GM18907 (cell line): ENCODE results near the gene CYSLTR2.
A peak's percentile ranks its signal among the peaks of the same experiment; 100 is the strongest.

ENCODE experiments used
- ATAC-seq: cut with Tn5 transposase; IDR thresholded peaks from one replicate; pipeline ENCODE4 v1.9.1; 2021; ENCODE audit warnings: mild to moderate bottlenecking, moderate library complexity; ENCODE audit not compliant: unreplicated experiment

CYSLTR2 gene, protein sequence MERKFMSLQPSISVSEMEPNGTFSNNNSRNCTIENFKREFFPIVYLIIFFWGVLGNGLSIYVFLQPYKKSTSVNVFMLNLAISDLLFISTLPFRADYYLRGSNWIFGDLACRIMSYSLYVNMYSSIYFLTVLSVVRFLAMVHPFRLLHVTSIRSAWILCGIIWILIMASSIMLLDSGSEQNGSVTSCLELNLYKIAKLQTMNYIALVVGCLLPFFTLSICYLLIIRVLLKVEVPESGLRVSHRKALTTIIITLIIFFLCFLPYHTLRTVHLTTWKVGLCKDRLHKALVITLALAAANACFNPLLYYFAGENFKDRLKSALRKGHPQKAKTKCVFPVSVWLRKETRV

DNA sequence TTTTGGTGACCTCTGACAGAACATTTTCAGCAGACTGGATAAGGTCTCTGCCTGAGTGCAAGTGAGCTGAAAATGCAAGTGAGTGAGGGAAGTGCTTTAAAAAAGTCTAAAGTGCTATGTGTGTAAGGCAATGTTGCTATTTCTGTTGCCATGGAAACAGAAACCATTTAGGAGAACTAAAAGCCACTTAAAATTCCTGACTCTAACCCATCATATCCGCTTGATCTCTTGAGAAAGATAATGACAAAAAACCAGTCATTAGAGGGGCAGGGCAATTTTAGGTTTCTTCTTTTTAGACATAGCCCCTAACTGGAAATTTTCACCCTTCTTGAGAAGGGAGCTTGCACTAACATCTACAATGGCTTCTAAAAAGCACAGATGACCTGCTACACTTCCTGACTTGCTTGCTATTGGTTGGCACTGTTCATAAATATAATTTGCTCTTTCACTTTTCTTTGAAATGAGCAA, at the start of gene CYSLTR2:
TSS of gene CYSLTR2 (plus strand) at position 458 of the 468 bp plus-strand sequence. CDS start 52,889 bp downstream, outside the sequence.
- ATAC-seq: peak; percentile 48

DNA sequence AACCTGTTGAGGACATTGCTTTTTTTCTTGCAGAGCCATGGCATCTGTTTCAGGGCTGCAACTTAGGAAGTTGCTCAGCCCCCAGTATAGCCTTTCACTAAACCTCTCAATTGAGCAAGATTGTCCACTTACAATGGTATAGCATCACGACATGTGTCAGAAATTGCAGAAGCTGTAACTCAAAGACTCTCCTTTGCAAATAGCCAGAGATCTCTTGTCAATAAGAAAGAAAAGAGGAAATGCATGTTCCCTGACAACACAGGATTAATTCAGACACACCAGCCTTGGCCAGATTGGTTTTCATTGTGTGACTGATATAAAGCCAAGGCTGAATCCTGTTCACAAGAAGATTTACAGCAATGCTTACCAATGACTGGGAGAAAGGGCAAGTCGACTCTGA, 38.7 kb upstream of the CYSLTR2 start:
- ATAC-seq: no peak

DNA sequence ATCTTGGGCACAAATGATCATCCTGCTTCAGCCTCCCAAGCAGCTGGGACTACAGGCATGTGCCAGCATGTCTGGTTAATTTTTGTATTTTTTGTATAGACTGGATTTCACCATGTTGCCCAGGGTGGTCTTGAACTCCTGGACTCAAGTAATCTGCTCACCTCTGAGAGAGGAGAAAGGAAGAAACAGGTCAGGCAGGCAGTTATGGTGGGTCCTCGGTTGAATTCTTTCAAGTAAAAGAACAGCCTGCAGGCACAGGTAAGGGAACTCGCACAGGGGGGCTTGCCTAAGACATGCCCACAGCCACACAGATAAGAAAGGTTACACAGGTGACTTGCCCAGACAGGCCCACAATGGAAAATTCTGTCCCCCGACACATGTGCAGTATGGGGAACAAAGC, 34.8 kb upstream of the CYSLTR2 start:
- no peak for ATAC-seq

DNA sequence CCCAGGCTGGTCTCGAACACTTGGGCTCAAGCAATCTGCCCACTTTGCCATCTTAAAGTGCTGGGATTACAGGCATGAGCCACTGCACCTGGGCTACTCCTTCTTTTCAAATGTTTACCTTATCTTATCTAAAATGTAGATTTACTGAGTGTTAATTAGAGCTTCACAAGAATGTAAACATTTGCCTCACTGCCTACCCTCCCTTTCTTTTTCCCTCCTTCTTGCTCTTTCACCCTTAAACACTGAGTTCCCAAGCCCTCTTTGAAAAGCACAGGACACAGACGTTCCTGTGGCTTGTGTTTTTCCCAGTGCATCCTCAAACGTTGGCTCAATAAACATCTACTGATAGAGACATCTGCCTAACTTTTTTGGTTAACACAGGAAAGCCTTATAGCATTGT, 32.7 kb upstream of the CYSLTR2 start:
- no peak for ATAC-seq

DNA sequence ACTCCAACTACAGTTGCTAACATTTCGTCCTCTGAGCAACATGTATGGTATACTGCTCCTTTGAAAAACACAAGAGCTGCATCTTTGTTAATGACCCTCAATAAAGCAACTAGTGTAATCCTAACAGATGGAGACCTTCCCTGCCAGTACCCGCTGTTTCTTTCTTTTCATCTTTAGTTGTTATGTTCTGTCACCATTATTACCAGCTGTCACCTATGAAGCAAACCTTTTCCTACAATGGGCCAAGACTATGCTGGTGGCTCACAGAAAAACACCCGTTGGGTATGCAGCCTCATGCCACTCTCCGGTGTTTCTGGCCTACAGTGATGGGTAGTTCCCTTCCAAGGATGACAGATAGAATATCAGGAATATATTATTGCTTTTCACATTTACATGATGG, 29.7 kb upstream of the CYSLTR2 start:
- ATAC-seq: no peak

DNA sequence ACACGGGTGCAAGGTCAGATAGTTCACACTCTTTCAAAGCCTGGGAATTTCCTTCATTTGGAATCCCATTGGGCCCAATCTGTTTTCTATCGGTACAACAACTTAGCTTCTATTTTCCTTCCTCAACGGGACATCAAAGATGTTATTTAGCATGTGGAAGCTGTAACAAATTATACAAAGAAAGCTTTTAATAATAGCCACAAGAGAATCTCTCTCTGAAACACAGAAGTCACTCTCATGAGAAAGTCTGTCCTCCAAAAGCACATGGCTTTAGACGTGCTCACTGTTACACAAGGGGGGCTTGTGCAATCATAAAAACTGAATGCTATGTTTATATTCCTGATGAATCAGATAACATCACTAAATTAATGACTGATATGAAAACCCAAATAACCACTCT, 28.9 kb upstream of the CYSLTR2 start:
- no peak for ATAC-seq

DNA sequence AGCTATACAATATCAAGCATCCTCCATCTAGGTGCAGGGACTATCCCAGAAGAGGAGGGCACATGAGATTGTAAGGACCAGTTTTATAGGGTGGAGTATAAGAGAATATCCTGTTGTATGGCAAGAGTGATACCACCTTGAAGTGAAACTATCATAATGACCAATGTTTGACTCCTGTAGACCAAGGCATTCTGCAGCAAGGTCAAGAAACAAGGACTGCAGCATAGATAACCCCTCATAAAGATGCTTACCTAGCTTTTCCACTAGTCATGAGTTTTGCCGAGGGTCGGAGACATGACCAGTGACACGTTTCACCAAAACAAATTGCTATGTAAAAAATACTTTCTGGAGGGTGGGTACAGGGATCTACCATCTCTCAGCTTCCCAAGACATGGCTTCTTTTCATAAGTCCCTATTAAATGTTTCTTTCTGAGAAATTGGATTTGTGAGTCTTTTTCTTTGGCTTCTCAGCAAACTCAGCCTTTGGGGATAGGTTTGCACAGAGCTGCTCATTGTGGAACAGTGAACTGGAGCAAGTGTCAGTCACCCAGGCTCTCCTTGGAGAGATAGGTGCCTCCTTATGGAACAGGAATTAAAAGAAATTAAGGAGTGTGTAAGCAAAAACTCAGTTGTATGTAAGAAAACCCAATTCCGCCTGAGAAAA, 28.2 kb upstream of the CYSLTR2 start:
- no peak for ATAC-seq

DNA sequence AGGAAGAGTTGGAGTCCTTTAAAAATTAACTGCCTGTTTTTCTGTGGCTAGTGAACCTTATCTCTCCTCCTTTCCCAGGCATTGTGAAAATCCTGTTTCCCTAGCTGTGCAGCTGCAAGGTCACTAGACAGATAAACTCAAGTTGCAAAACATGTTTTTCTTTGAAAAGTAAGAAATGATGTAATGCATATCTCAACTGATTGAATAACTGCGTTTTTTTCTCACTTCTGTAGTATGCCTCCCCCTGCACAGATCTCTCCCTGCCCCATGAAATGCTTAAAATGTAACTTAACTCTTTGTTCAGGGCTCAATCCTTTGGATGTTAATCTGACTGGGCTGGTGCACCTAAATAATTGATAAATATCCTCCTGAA, 27.7 kb upstream of the CYSLTR2 start:
- no peak for ATAC-seq

DNA sequence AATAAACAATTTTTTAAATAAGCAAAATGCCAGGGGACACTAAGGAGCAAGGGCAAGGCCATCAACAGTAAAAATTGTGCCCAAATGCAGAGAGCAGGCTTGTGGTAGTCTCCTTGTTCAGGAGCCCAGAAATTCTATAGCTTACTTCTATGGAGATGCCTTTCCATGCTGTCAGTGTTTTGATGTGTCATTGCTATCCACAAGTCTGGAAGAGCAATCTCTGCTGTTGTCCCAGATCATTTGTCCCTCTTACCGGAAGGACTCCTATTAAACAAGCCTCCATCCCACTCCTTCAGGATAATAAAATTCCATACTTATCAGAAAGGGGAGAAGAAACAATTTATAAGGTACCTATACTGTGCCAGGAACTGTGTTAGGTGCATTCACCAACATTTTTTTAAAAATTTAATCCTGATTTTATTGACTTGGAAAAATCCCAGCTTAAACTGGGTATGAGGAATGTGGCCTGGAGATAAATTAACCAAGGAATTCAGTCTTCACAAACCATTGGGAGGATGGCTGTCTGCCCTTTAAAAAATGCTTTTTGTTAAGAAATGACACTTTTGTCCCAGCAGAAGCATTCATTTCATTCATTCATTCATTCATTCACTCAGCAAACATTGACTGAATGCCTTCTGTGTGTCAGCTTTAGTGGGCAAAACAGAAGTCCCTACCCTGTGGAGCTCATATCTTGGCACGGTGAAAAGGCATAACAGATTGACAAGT, 26.8 kb upstream of the CYSLTR2 start:
- ATAC-seq: no peak

DNA sequence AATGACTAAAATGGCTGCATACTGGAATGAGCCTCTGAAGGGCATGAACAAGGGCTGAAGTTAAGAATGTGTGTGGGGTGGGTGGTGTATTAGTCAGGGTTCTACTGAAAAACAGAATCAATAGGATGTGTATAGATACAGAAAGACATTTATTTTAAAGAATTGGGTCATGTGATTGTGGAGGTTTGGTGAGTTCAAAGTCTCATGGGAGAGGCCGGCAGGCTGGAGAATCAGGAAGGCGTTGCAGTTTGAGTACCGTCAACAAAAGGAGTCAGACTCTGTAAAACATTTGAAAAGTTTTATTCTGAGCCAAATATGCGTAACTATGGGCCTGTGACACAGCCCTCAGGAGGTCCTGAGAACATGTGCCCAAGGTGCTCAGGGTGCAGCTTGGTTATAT, 24.5 kb upstream of the CYSLTR2 start:
- no peak for ATAC-seq

DNA sequence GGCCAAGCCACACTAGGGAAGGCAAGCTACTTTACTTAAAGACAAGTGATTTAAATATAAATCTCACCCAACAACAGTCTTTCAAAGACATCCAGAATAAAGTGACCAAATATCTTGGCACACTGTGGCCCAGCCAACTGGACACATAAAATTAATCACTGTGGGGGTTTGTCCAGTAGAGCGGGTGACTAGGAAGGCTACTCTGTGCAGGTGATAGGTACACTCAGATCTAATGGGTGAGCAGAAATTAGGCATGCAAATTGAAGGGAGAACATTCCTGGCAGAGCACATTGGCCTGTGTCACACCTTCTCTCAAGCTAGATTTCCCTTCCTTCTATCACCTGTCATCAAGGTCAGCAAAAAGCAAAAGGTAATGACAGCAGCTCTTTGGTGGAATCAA, 23.4 kb upstream of the CYSLTR2 start:
- ATAC-seq: no peak

DNA sequence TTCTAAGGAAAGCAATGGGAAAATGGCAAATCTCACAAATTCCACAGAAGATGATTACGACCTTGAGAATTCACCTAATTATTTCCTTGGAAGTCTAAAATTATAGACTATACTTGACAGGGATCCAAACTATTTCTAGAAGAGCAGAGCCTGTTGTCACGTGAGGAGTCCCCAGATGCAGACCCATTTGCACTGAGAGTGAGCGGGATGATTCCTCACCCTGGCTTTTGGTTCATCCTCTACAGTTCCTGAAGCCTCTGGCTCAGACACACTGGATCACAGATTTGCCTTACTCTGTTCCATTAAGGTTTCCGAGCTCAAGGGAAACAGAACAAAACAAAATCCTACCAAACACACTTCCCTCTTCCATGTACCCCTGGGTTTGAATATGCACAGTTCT, 23.0 kb upstream of the CYSLTR2 start:
- no peak for ATAC-seq

DNA sequence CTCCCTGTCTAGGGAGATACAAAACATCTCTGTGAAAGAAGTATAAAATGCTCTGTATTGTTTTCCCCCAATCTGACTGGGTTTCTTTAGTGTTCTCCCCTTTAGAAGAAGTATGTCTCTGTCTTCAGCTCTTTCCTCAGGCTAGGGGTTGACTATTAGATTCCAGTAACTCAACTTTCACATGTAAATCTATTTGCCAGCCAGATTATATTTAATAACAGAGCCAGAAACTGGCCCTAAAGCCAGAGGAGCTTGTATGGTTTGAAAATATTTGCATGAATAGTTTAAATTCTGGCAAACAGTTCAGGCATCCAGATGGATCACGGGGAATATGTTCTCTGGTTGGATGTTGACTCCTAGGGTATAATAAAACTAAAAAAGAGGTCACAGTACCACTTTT, 22.3 kb upstream of the CYSLTR2 start:
- no peak for ATAC-seq

DNA sequence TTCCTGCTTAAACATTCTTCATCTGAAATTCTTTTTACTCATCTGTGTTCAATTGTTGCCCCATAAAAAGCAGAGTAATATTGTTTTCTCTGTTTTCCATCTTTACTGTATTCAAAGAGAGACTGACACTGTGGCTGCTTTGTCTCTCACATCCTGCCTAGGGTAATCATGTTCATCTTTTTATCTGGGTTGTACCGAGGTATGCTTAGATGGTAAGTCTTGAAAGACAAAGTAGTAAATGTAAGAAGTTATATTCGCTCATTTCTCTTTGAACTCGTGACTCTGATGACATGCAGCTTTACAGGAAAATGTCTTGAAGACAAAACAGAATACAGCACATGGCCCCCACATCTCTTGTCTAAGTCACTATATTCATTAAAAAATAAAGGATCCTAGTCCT, 20.0 kb upstream of the CYSLTR2 start:
- ATAC-seq: no peak

DNA sequence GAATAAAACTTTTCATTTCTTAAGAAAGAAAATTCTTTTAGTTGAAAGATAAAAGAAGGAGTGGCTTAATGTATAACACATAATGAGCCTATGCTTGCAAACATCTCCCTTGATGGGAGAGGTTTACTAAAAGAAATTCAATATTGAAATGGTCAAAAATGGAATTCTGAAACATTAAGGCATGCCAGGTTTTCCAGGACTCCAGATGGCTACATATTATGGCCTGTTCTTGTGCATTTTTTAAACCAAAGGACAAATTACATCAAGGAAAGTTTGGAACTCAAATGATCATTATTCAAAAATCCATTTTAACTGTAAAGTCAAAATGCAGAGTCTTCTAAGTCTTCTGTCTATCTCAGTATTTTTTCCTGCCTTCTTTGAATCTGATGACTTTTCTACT, 19.1 kb upstream of the CYSLTR2 start:
- no peak for ATAC-seq

DNA sequence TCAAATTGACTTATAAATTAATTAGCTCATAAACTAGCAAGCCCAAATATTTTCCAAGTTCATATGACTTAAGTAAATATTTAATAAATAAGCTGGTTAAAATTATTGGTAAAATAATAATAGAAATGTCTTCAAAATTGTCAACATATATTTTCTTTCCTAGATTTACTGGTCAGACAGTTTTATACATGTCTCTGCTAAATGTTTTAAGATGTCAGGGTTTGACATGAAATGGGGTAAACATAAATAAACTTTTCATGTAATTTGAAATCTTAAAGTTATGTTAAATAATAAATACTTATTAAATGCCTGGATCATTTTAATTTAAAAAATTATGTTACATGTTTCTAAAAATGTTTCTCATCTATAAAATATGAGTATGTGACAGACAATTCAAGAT, 18.3 kb upstream of the CYSLTR2 start:
- ATAC-seq: no peak

DNA sequence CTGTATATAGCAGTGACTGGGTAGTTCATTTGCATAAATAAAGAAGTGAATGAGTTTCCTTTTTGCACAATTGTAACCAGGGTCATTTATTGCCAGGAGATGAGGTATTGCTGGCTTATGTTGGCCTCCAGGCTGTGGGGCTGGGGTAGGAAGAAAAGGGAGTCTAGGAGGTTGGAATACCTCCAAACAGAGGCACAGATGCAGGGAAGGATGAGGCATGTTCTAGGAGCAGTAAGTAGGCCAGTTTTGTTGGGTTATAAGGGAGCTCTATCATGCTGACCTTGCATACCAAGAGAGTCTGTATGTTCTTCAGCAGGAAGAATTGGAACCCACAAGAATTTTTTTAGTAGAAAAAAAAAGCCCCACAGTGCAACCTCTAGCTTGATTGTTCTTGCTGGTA, 17.2 kb upstream of the CYSLTR2 start:
- no peak for ATAC-seq

DNA sequence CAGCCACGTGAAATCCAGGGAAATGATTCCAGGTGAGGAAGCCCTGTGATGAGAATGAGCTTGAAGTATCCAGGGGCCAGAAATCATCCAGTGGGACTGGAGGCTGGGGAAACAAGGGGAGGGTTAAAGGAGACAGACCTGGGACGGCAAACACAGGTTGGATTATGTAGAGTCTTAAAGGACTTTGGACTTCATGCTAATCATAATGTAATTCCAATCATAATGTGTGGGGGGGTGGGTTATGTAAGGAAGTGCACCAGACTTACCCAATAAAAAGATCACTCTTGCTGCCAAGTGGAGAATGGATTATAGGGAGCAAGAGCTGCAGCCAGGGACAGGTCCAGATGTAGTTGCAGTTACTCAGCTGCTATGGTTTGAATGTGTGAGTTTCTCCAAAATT, 16.1 kb upstream of the CYSLTR2 start:
- no peak for ATAC-seq

DNA sequence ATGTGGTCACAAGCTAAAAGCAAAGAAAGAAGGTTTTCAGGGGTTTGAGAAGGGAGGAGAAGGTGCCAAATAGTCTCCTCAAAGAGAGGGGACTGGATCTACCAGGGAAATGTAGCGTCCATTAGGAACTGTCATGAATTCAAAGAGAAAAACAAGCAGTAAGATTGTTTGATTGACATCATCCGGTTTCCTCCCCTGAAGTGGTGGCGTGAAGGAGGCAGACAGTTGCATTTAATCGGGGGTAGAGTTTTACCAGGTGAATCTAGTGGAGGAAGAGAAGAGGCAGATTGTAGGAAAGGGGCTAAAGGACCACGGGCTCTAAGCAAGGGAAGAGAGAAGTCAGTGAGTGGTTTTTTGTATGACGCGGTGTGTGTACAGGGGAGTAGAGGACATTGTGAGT, 13.0 kb upstream of the CYSLTR2 start:
- ATAC-seq: no peak

DNA sequence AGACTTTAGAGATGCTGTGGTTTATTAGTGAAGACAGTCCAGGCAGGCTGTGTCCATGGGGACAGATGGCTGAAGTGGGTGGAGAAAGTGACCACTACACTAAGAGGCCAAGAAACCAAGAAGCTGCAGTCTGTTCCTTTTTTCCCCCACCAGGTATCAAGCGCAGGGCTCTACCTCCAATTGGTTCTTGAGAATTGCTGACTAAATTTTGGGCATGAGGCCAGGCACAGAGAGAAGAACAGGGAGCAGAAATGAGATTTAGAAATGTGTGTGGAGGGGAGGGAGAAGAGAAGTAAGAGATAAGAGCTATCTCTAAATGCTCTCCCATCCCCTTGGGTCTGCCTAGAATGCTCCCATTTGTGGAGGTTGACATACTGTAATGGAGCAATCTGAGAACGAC, 12.3 kb upstream of the CYSLTR2 start:
- no peak for ATAC-seq

DNA sequence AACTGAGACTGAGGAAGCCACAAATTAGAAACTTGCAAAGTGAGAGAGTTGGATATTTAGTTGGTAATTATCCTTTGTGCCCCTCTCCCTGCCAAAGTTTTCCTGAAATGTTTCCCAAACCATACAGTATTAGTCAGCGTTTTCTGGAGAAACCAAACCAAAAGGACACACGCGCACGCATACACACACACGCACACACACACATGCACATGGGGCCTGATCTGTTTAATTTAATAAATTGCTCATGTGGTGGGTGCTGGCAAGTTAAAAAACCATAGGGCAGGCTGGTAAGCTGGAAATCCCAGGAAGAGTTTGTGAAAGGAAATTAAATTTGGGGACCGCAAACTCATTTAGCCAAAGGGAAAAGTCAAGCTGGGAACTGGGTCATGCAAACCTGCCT, 11.7 kb upstream of the CYSLTR2 start:
- ATAC-seq: no peak

DNA sequence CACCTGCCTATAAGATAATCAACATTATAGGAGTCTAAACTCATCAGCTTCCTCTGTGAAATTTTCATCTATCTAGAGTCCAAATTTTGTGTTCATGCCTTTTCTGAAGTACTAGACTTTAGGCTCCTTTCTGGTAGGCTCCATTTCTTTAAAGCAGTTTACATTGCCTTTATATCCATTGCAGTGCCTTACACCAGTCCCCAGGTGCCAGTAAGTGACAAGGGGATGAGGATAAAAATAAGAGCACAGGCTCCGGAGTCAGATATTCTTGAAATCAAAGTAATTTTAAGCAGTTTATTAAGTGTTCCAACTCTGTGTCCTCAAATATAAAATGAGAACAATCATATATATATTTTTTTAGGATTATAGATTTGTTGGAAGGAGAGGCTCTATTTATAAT, 10.6 kb upstream of the CYSLTR2 start:
- ATAC-seq: no peak
